Gastrocnemius medialis (tissue), 4 donors: ENCODE measurements around the gene TTC24. TPM values are rescaled to one million over a fixed set of nuclear protein-coding genes. Genes with fewer than 3 reads are reported as not detected.

ENCODE experiments used
- ATAC-seq, 2 donors: fragments of 150-250 bp; one replicate each; pipeline ENCODE4 v1.9.1; 2016
- DNase-seq, 2 donors: peaks; one replicate each; pipeline ENCODE4 v3.0.0-alpha.2; 2019
- H3K27ac ChIP-seq, 4 donors: fragments of 200-600 bp; sonication (generic); 1 replicate in 1 of 4; 2 replicates in 3 of 4; pipeline ENCODE4 v1.5.1; 2016 to 2018; ENCODE audit warnings: mild to moderate bottlenecking in 2 of 4, moderate library complexity in 1 of 4
- H3K27me3 ChIP-seq, 3 donors: fragments of 200-600 bp; sonication (generic) in 2 of 3; 1 replicate in 1 of 3; 2 replicates in 2 of 3; pipeline versions ENCODE4 v1.5.1 to v1.6.0; 2016 to 2019; ENCODE audit warnings: mild to moderate bottlenecking in 1 of 3, moderate library complexity in 1 of 3
- H3K36me3 ChIP-seq, 2 donors: fragments of 200-600 bp; sonication (generic) in 1 of 2; one replicate each; pipeline ENCODE4 v1.5.1; 2017 to 2018
- H3K4me1 ChIP-seq, 2 donors: fragments of 200-600 bp; sonication (generic) in 1 of 2; one replicate each; pipeline ENCODE4 v1.5.1; 2016 to 2017; ENCODE audit warnings: mild to moderate bottlenecking in 2 of 2
- H3K4me3 ChIP-seq, 4 donors: fragments of 200-600 bp; sonication (generic) in 3 of 4; 1 replicate in 1 of 4; 2 replicates in 3 of 4; pipeline ENCODE4 v1.5.1; 2016 to 2019; ENCODE audit warnings: mild to moderate bottlenecking in 2 of 4
- H3K9me3 ChIP-seq, 3 donors: fragments of 200-600 bp; sonication (generic) in 2 of 3; 1 replicate in 1 of 3; 2 replicates in 2 of 3; pipeline ENCODE4 v1.5.1; 2016 to 2019
- POLR2A ChIP-seq, 2 donors: fragments of 450-650 bp; IDR thresholded peaks; one replicate each; pipeline ENCODE4 v1.6.1; 2017; ENCODE audit warnings: antibody characterized with exemption in 2 of 2, mild to moderate bottlenecking in 2 of 2, moderate library complexity in 2 of 2
- in situ Hi-C, 4 donors: fragments of 200-750 bp; cut with MboI; loops; one replicate each; pipeline versions ENCODE4 v1.15.0 to v1.8.0; 2017; ENCODE audit warnings: low sequenced_read_pairs in 4 of 4
- intact Hi-C: fragments of 100-400 bp; cut with DNase I; formaldehyde crosslinking; loops from one replicate; pipeline ENCODE4 v1.15.1; 2023; ENCODE audit warnings: low total_unique reads
- total RNA-seq, 4 donors: library from RNA; depleted of rRNA; stranded (reverse); fragments of >200 nt; gene quantifications; one replicate each; pipeline versions ENCODE4 v1.1.0 to v1.2.3, GENCODE V29; 2016
- TF ChIP-seq, protein P1 (sequence below), 5 experiments: fragments of 450-650 bp in 3 of 5; fragments of 200-600 bp in 2 of 5; sonication (generic) in 2 of 5; IDR thresholded peaks in 4 of 5; conservative IDR thresholded peaks in 1 of 5; 1 replicate in 4 of 5; 2 replicates in 1 of 5; pipeline ENCODE4 v1.5.1; 2016 to 2019; ENCODE audit warnings: antibody characterized with exemption in 5 of 5, mild to moderate bottlenecking in 3 of 5, moderate library complexity in 3 of 5

The TTC24 gene
- total RNA-seq, 4 donors from 2014 or later, result 3.6 TPM; not detected in 3

DNA sequence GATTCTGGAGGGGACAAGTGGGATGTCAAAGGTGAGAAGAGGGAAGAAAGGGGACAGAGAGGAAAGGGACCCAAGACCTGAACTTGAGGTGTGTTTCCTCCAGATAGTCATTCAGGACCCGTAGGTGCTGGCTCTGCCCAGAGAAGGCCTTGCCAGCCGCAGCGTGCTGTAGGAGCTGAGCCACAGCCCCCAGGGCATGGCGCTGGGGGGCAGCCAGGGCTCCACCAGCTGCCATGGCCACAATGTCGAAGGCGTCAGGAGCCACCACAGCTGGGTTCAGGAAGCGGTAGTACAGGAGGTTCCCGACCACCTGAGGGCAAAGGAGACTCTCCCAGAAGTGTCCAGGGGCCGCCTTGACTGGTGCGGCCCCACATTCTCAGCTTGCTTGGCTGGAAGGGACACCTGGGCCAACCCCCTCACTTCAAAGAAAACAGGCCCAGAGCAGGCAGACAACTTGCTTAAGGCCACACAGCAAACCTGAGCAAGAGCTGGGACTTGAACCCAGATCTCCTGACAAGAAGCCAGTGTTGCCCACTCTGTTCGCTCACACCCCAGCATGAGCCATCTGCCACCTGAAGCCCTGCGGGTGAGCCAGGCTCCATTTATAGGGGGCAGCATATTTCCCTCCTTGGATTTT is 45.0 kb upstream of the TTC24 start:
- H3K27me3 ChIP-seq, result no peaks in the 10 kb centered on the region
- TF ChIP-seq, protein P1, sequence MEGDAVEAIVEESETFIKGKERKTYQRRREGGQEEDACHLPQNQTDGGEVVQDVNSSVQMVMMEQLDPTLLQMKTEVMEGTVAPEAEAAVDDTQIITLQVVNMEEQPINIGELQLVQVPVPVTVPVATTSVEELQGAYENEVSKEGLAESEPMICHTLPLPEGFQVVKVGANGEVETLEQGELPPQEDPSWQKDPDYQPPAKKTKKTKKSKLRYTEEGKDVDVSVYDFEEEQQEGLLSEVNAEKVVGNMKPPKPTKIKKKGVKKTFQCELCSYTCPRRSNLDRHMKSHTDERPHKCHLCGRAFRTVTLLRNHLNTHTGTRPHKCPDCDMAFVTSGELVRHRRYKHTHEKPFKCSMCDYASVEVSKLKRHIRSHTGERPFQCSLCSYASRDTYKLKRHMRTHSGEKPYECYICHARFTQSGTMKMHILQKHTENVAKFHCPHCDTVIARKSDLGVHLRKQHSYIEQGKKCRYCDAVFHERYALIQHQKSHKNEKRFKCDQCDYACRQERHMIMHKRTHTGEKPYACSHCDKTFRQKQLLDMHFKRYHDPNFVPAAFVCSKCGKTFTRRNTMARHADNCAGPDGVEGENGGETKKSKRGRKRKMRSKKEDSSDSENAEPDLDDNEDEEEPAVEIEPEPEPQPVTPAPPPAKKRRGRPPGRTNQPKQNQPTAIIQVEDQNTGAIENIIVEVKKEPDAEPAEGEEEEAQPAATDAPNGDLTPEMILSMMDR (IDR thresholded peaks at IDR 0.05 in 4 of 5, conservative IDR thresholded peaks at IDR 0.05 in 1 of 5), result no peak
- no peak for TF ChIP-seq POLR2A (IDR thresholded peaks at IDR 0.05)
- ATAC-seq (no peak), DNase-seq (peak in 1 of 2 donors; percentile 3)
- H3K4me1 ChIP-seq, result peaks cover 0 to 6% of the 10 kb centered on the region in 2 donors
- intact Hi-C loops (no loop called here), in situ Hi-C loops (no loop called here)
- no peak overlapping the region for H3K4me3 ChIP-seq
- H3K9me3 ChIP-seq, result no peaks in the 10 kb centered on the region
- no peaks in the 10 kb centered on the region for H3K36me3 ChIP-seq
- H3K27ac ChIP-seq, result no peak overlapping the region

DNA sequence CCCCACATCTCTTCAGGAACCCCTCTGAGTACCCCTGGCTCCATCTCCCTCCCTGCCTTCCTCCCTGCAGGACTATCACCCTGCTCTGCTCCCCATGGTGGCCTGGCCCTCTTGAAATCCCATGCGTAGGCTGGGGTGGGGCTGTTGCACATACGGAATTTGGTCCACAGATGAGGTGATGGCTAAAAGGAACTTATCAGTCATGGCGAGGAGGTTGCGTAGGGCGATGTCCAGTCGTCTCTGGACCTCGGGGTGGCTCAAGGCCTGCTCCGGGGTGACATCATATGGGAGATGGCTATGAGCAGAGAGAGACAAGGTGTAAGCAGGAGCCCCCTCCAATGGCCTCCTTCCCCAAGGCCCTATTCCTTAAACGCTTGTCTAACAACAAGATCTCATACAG is 42.5 kb upstream of the TTC24 start:
- Histone ChIP-seq H3K27me3 (no peaks in the 10 kb centered on the region), H3K4me1 (peaks cover 0 to 6% of the 10 kb centered on the region in 2 donors), H3K36me3 (no peaks in the 10 kb centered on the region), H3K9me3 (no peaks in the 10 kb centered on the region), H3K27ac (no peak overlapping the region), H3K4me3 (no peak overlapping the region)
- DNase-seq (no peak), ATAC-seq (no peak)
- intact Hi-C loops, result no loop called here
- TF ChIP-seq, protein P1 (IDR thresholded peaks at IDR 0.05 in 4 of 5, conservative IDR thresholded peaks at IDR 0.05 in 1 of 5), result no peak
- TF ChIP-seq POLR2A (IDR thresholded peaks at IDR 0.05), result no peak
- in situ Hi-C loops, result no loop called here

DNA sequence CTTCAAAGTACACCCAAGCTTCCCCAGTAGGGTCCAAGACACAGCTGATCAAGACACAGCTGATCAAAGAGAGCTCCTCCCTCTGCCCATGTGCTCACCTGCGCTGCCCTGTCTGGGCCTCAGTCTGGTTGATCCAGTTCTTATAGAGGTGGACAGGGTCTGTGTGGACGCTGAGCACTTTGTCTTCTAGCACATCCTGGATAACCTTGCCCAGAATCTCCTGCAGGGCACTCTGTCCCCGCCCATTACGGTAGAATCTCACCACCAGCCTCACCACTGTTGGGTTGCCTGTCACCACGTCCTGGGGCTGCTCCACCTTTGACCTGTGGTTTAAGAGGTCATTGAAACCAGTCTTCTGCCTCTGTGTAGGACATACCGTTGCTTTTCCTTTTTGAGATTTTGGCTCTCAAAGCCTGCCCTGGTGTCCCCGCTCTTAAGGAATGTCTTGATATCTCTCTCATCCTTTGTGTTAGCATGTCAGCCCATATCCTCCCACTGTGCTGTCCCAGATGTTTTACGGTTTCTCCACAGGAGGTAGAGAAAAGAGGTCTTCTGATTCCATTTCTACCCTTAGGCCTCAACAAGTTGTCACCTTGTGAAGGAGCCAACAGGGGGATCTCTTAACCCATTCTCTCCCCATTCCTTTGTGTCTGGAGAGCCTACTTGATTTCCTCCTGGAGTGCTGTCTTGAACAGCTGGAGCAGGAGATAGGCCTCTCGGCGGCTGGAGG is 40.6 kb upstream of the TTC24 start:
- TF ChIP-seq, protein P1 (IDR thresholded peaks at IDR 0.05 in 4 of 5, conservative IDR thresholded peaks at IDR 0.05 in 1 of 5), result no peak
- no peak for TF ChIP-seq POLR2A (IDR thresholded peaks at IDR 0.05)
- intact Hi-C loops, result no loop called here
- ATAC-seq, result no peak

DNA sequence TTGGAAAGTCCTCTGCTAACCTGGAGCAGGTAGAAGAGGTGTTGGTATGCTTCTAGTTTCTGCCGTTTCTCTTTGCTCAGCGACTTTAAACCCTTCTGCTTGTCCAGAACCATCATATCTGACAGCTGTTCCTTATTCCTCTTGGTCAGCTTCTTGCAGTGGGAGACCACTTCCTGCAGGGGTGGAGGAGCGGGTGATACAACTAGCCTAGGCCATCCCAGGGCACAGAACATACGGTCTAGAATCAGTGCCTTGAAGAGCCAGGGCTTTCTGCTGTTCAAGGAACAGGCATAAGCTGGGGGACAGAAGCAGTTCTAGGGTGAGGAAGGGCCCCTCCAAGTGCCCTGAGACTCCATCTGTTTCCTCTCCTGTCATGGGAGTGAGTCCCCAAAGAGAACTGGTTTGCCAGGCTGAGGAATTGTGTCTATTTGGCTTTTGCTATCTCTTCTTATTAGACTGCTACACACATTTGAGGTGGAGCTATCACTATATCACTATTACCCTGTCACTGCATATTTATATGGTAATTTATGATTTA is 39.6 kb upstream of the TTC24 start:
- H3K27ac ChIP-seq, result no peak overlapping the region
- intact Hi-C loops, result loop anchor here (10.0 kb wide), 1 partner anchor 155 kb away; no protein-coding TSS in a partner anchor
- TF ChIP-seq, protein P1 (IDR thresholded peaks at IDR 0.05 in 4 of 5, conservative IDR thresholded peaks at IDR 0.05 in 1 of 5), result no peak
- no peak for TF ChIP-seq POLR2A (IDR thresholded peaks at IDR 0.05)
- in situ Hi-C loops, result no loop called here
- no peaks in the 10 kb centered on the region for H3K27me3 ChIP-seq
- ATAC-seq (no peak), DNase-seq (peak in 1 of 2 donors; percentile 9)
- H3K4me3 ChIP-seq, result no peak overlapping the region
- no peaks in the 10 kb centered on the region for H3K4me1 ChIP-seq
- no peaks in the 10 kb centered on the region for H3K9me3 ChIP-seq
- no peaks in the 10 kb centered on the region for H3K36me3 ChIP-seq

More for the DNA sequence above, 40.6 kb upstream of the TTC24 start:
- in situ Hi-C loops, result no loop called here
- Histone ChIP-seq H3K4me3 (no peak overlapping the region), H3K36me3 (no peaks in the 10 kb centered on the region), H3K9me3 (no peaks in the 10 kb centered on the region), H3K27ac (no peak overlapping the region), H3K27me3 (no peaks in the 10 kb centered on the region), H3K4me1 (no peaks in the 10 kb centered on the region)
- DNase-seq, result peak in 1 of 2 donors; percentile 3
